K562 (cell line): ENCODE results near the gene PDE6C. TPM values are rescaled to one million over a fixed set of nuclear protein-coding genes. Genes with fewer than 3 reads are reported as not detected.

ENCODE experiments used
- ATAC-seq: fragments of 200-7000 bp; cut with Tn5 transposase; 3 replicates; pipeline ENCODE4 v1.9.1; 2020; ENCODE audit warnings: moderate library complexity
- BruUV-seq: library from RNA; stranded (reverse); fragments of 400-500 nt; replicated peaks from 2 replicates; lab custom pipeline; 2021; lab: Mats Ljungman, UMichigan
- CTCF ChIA-PET: fragments of 300-600 bp; formaldehyde crosslinking; extraction: SDS; loops from one replicate; lab custom pipeline; 2021; ENCODE audit warnings: low intra/inter-chr PET ratio; lab: Yijun Ruan, JAX
- POLR2A ChIA-PET: fragments of 300-600, 350-650 bp; sonication (Branson Sonifier 250); formaldehyde crosslinking; extraction: SDS; loops from one replicate; lab custom pipeline; 2021; ENCODE audit warnings: antibody characterized with exemption, inconsistent platforms; lab: Yijun Ruan, JAX
- DNase-seq, 4 experiments: peaks; one replicate each; pipeline versions ENCODE4 v3.0.0 to v3.0.0-alpha.2; 2011 to 2018; ENCODE audit warnings: low spot score in 3 of 4, mixed read lengths in 3 of 4; ENCODE audit errors: extremely low read depth in 1 of 4
- FAIRE-seq: peaks from 2 replicates; lab custom pipeline; 2011; peaks lifted over from hg19 to GRCh38; lab: Jason Lieb, UNC
- H2AFZ ChIP-seq: 2 replicates; pipeline ENCODE4 v1.6.0; 2011; ENCODE audit warnings: low read depth, low read length, control low read depth, inconsistent platforms
- H3K27ac ChIP-seq: fragments of 200-600 bp; 3 replicates; pipeline ENCODE4 v1.8.0; 2011; ENCODE audit warnings: low read depth, mild to moderate bottlenecking, control low read depth, inconsistent platforms, low read length, moderate library complexity, mixed read lengths; ENCODE audit errors: extremely low read depth
- H3K27me3 ChIP-seq, 2 experiments: fragments of 300-600 bp in 1 of 2; 2 replicates in 1 of 2; 3 replicates in 1 of 2; pipeline versions ENCODE4 v1.6.0 to v1.8.0; 2011; ENCODE audit warnings: inconsistent platforms in 2 of 2, low read length in 2 of 2, mild to moderate bottlenecking in 1 of 2, mixed read lengths in 1 of 2, moderate library complexity in 1 of 2; ENCODE audit not compliant: control insufficient read depth in 2 of 2, insufficient read depth in 2 of 2
- H3K36me3 ChIP-seq: fragments of 300-600 bp; 3 replicates; pipeline ENCODE4 v1.8.0; 2011; ENCODE audit warnings: mild to moderate bottlenecking, low read length, inconsistent platforms; ENCODE audit not compliant: control insufficient read depth, insufficient read depth
- H3K4me1 ChIP-seq, 2 experiments: fragments of 200-600 bp in 1 of 2; replicated peaks in 1 of 2; 2 replicates in 1 of 2; 3 replicates in 1 of 2; pipeline versions ENCODE4 v1.5.1 to v1.8.0; 2011; ENCODE audit warnings: inconsistent platforms in 2 of 2, low read length in 2 of 2, mild to moderate bottlenecking in 1 of 2, mixed read lengths in 1 of 2, moderate library complexity in 1 of 2; ENCODE audit not compliant: control insufficient read depth in 2 of 2, insufficient read depth in 2 of 2
- H3K4me2 ChIP-seq: 2 replicates; pipeline ENCODE4 v1.6.1; 2011; ENCODE audit warnings: low read length, control low read depth, inconsistent platforms, mixed read lengths; ENCODE audit not compliant: insufficient read depth
- H3K4me3 ChIP-seq: fragments of 200-600 bp; sonication (generic), shearing (Covaris generic); 2 replicates; pipeline ENCODE4 v1.5.1; 2016; ENCODE audit warnings: control low read depth, inconsistent platforms
- H3K79me2 ChIP-seq: fragments of 200-600 bp; 3 replicates; pipeline ENCODE4 v1.8.0; 2011; ENCODE audit warnings: low read length, inconsistent platforms; ENCODE audit not compliant: control insufficient read depth, insufficient read depth
- H3K9ac ChIP-seq, 2 experiments: 2 replicates each; pipeline versions ENCODE4 v1.6.0 to v1.6.1; 2011; ENCODE audit warnings: low read depth in 2 of 2, low read length in 2 of 2, control low read depth in 1 of 2, inconsistent platforms in 1 of 2, mild to moderate bottlenecking in 1 of 2, mixed read lengths in 1 of 2; ENCODE audit not compliant: insufficient read depth in 1 of 2
- H3K9me1 ChIP-seq: one replicate; pipeline ENCODE4 v1.6.0; 2011; ENCODE audit warnings: inconsistent platforms, mild to moderate bottlenecking, low read length, moderate library complexity; ENCODE audit not compliant: control insufficient read depth, insufficient read depth
- H3K9me3 ChIP-seq: replicated peaks from 2 replicates; pipeline ENCODE4 v1.5.1; 2011; ENCODE audit warnings: low read depth, low read length, inconsistent platforms; ENCODE audit not compliant: control insufficient read depth, insufficient read depth
- H4K20me1 ChIP-seq: replicated peaks from 2 replicates; pipeline ENCODE4 v1.6.1; 2011; ENCODE audit warnings: low read length, inconsistent platforms, mixed read lengths; ENCODE audit not compliant: control insufficient read depth, insufficient read depth
- ATF1 ChIP-seq, 2 experiments: fragments of 450-650 bp in 1 of 2; IDR thresholded peaks; 2 replicates each; pipeline ENCODE4 v1.6.1; 2016; ENCODE audit warnings: missing compliant biosample characterization in 1 of 2, missing genetic modification characterization in 1 of 2
- CBX3 ChIP-seq, 2 experiments: IDR thresholded peaks; 1 replicate in 1 of 2; 2 replicates in 1 of 2; pipeline ENCODE4 v1.6.1; 2012; ENCODE audit warnings: inconsistent platforms in 2 of 2, low read length in 2 of 2, borderline replicate concordance in 1 of 2, control low read depth in 1 of 2
- CCAR2 ChIP-seq: fragments of 200-400 bp; formaldehyde crosslinking; IDR thresholded peaks from 2 replicates; pipeline ENCODE4 v1.6.1; 2017; ENCODE audit warnings: mild to moderate bottlenecking, low read depth, low read length
- FIP1L1 ChIP-seq: fragments of 200-400 bp; formaldehyde crosslinking; IDR thresholded peaks from 2 replicates; pipeline ENCODE4 v1.6.1; 2018; ENCODE audit warnings: mild to moderate bottlenecking, low read depth, low read length; ENCODE audit not compliant: poor library complexity, severe bottlenecking
- HNRNPH1 ChIP-seq: fragments of 200-400 bp; formaldehyde crosslinking; optimal IDR thresholded peaks from 2 replicates; pipeline ENCODE3; 2017; ENCODE audit warnings: low read depth, mild to moderate bottlenecking, low read length, moderate library complexity
- KDM4B ChIP-seq, 2 experiments: fragments of 450-650 bp in 1 of 2; sonication (generic) in 1 of 2; IDR thresholded peaks; 2 replicates each; pipeline ENCODE4 v1.6.1; 2016 to 2017; ENCODE audit warnings: borderline replicate concordance in 2 of 2, antibody characterized with exemption in 1 of 2, low read depth in 1 of 2, mild to moderate bottlenecking in 1 of 2
- KLF1 ChIP-seq: fragments of 450-650 bp; IDR thresholded peaks from 2 replicates; pipeline ENCODE4 v1.6.1; 2016; ENCODE audit warnings: missing genetic modification characterization, missing compliant biosample characterization
- LEF1 ChIP-seq: fragments of 450-650 bp; IDR thresholded peaks from 2 replicates; pipeline ENCODE4 v1.6.1; 2016; ENCODE audit warnings: mild to moderate bottlenecking
- TAL1 ChIP-seq: fragments of 450-650 bp; IDR thresholded peaks from 2 replicates; pipeline ENCODE4 v1.6.1; 2016; ENCODE audit warnings: mild to moderate bottlenecking
- TARDBP ChIP-seq: fragments of 450-650 bp; IDR thresholded peaks from 2 replicates; pipeline ENCODE4 v1.6.1; 2016
- THRAP3 ChIP-seq: fragments of 450-650 bp; IDR thresholded peaks from 2 replicates; pipeline ENCODE4 v1.6.1; 2016; ENCODE audit warnings: mild to moderate bottlenecking, inconsistent platforms, borderline replicate concordance
- ZNF280B ChIP-seq: fragments of 250-450 bp; sonication (Bioruptor Pico); IDR thresholded peaks from 2 replicates; pipeline ENCODE4 v1.5.1; 2021; ENCODE audit warnings: mild to moderate bottlenecking
- ZNF778 ChIP-seq: fragments of 450-650 bp; formaldehyde crosslinking; IDR thresholded peaks from 2 replicates; pipeline ENCODE4 v1.4.0; 2020; ENCODE audit warnings: mild to moderate bottlenecking, moderate library complexity
- WGBS: fragments of 100-300 bp; shearing (Covaris generic); methylation state at CpG from one replicate; pipeline ENCODE4 v1.1.6; 2016; ENCODE audit warnings: low coverage, mixed read lengths; ENCODE audit not compliant: insufficient coverage; ENCODE audit errors: missing lambda C conversion rate; 5-methylcytosine and 5-hydroxymethylcytosine counted together
- in situ Hi-C: fragments of 300-500 bp; cut with MboI; formaldehyde crosslinking; loops from 4 replicates; pipeline ENCODE4 v1.15.0; 2018; ENCODE audit warnings: inconsistent platforms, mixed read lengths
- intact Hi-C: fragments of 100-400 bp; cut with micrococcal nuclease; formaldehyde crosslinking; loops from 2 replicates; pipeline ENCODE4 v1.14.2; 2022
- polyA plus RNA-seq, 8 experiments: library from polyadenylated mRNA; depleted of rRNA in 4 of 8; stranded (reverse) in 5 of 8; unstranded in 3 of 8; fragments of >200 nt; fragmentation: Nextera tagmentation in 2 of 8; fragmentation: Illumina TruSeq in 1 of 8; extraction: Ambion mirVana in 2 of 8; extraction: Trizol in 1 of 8; gene quantifications; 2 replicates each; pipeline versions ENCODE4 v1.2.1 to v1.2.3, GENCODE V29; 2011 to 2014; ENCODE audit warnings: inconsistent platforms in 1 of 8, missing spikeins in 1 of 8
- total RNA-seq, 7 experiments: library from RNA; depleted of rRNA in 6 of 7; stranded (reverse); fragments of >200 nt in 6 of 7; fragmentation: Illumina TruSeq in 2 of 7; extraction: Trizol in 2 of 7; gene quantifications; 2 replicates each; pipeline versions ENCODE4 v1.2.1 to v1.2.3, GENCODE V29; 2011 to 2021; ENCODE audit warnings: low replicate concordance in 1 of 7
- TF ChIP-seq, protein P1 (sequence below): sonication (generic); formaldehyde crosslinking; IDR thresholded peaks from 2 replicates; pipeline ENCODE4 v1.8.0; 2022; ENCODE audit warnings: mild to moderate bottlenecking, missing genetic modification reagents, borderline replicate concordance

PDE6C gene
- total and polyA plus RNA-seq, 9 of the 15 experiments (the other 6 are each of a cell fraction or from before 2014, with no cell fraction given), result not detected

DNA sequence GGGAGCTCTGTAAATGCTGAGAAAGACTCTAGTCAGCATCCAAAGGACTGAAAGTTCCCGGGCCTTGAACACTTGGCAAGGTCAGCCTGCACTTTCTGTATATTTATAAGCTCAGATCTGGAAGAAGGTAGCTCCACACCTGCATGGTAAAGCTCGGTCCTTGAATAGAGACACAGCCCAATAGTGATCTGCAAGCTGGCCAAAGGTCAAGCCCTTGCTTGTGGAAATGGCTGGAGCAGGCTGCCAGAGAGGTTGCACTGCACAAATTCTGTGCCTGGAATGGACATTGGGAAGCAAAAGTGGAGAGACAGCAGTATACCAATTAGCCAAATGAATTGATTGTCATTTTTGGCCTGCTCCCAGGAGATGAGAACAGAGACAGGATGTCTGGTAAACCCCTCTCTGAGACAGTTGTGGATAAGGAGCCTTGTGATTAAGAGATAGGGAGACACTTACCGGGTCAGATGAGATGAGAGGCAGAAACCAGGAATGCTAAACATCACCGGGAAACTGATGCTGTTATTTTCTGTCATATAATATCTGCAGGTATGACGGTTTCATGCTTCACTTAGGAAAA is 98.1 kb downstream of the PDE6C start:
- FAIRE-seq, result no peak
- BruUV-seq, result no TSS peak

DNA sequence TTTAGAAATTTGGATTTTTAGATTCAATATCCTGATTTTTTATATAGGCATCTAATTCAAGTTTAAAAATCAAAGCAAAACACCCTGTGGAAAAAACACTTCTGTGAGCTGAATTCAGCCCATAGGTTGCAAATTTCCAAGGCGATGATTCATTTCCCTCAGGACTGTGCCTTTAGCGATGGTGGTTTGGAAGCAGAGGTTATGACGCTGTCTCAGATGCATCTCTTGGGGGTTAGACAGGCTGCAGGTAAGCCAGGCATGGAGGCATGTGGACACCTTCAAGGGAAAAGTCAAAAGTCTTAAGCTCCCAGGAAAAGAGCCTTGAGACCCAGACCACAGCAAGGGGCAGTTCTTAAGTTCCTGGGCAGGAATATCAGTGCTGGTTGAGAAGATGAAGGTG is 99.6 kb downstream of the PDE6C start:
- no peaks in the 10 kb centered on the region for H3K4me1 ChIP-seq
- no peaks in the 10 kb centered on the region for H3K79me2 ChIP-seq
- in situ Hi-C loops (no loop called here), intact Hi-C loops (no loop called here)
- no peaks in the 10 kb centered on the region for H3K36me3 ChIP-seq
- H3K9ac ChIP-seq, result no peak overlapping the region
- DNase-seq (no peak), FAIRE-seq (no peak), ATAC-seq (no peak)
- 19% methylated on average over 3 of the region's 3 CpGs for WGBS
- no peaks in the 10 kb centered on the region for H4K20me1 ChIP-seq
- CTCF ChIA-PET, result no interaction called here
- BruUV-seq, result no TSS peak
- H3K27ac ChIP-seq, result no peak overlapping the region
- H3K9me1 ChIP-seq, result no peaks in the 10 kb centered on the region
- no peak overlapping the region for H3K4me3 ChIP-seq
- H3K4me2 ChIP-seq, result no peak overlapping the region
- no peak overlapping the region for H2AFZ ChIP-seq
- 0 out of 5 replicates have a peak, but pooled peaks cover 0 to 3% of the 10 kb centered on the region in 2 experiments for H3K27me3 ChIP-seq
- POLR2A ChIA-PET, result no interaction called here
- H3K9me3 ChIP-seq, result no peaks in the 10 kb centered on the region
- no peak for TF ChIP-seq ATF1 (CRISPR knock-in tag; IDR thresholded peaks at IDR 0.05)
- TF ChIP-seq ATF1 (tag; IDR thresholded peaks at IDR 0.05), result no peak
- TF ChIP-seq FIP1L1, result no peak
- TF ChIP-seq HNRNPH1, result no peak
- TF ChIP-seq THRAP3, result no peak
- TF ChIP-seq KDM4B (IDR thresholded peaks at IDR 0.05; ENCODE audit: borderline replicate concordance in 2 of 2, low read depth in 1 of 2), result no peak
- TF ChIP-seq ZNF778 (CRISPR knock-in tag), result no peak
- no peak for TF ChIP-seq LEF1
- no peak for TF ChIP-seq TARDBP
- no peak for TF ChIP-seq ZNF280B (CRISPR knock-in tag)
- TF ChIP-seq TAL1, result no peak
- TF ChIP-seq KLF1 (tag), result no peak
- TF ChIP-seq, protein P1, sequence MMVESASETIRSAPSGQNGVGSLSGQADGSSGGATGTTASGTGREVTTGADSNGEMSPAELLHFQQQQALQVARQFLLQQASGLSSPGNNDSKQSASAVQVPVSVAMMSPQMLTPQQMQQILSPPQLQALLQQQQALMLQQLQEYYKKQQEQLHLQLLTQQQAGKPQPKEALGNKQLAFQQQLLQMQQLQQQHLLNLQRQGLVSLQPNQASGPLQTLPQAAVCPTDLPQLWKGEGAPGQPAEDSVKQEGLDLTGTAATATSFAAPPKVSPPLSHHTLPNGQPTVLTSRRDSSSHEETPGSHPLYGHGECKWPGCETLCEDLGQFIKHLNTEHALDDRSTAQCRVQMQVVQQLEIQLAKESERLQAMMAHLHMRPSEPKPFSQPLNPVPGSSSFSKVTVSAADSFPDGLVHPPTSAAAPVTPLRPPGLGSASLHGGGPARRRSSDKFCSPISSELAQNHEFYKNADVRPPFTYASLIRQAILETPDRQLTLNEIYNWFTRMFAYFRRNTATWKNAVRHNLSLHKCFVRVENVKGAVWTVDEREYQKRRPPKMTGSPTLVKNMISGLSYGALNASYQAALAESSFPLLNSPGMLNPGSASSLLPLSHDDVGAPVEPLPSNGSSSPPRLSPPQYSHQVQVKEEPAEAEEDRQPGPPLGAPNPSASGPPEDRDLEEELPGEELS, result no peak

More for the DNA sequence above, 98.1 kb downstream of the PDE6C start:
- Histone ChIP-seq H3K4me3 (no peak overlapping the region), H3K27ac (no peak overlapping the region), H2AFZ (no peak overlapping the region), H3K4me2 (no peak overlapping the region), H3K27me3 (0 out of 5 replicates have a peak, but pooled peaks cover 0 to 3% of the 10 kb centered on the region in 2 experiments), H3K79me2 (no peaks in the 10 kb centered on the region), H3K36me3 (no peaks in the 10 kb centered on the region), H3K9ac (no peak overlapping the region), H3K9me3 (no peaks in the 10 kb centered on the region), H3K9me1 (no peaks in the 10 kb centered on the region), H3K4me1 (no peaks in the 10 kb centered on the region), H4K20me1 (no peaks in the 10 kb centered on the region)
- in situ Hi-C loops, result no loop called here
- ChIA-PET CTCF (no interaction called here), POLR2A (no interaction called here)
- intact Hi-C loops, result no loop called here
- 0% methylated on average over 5 of the region's 5 CpGs for WGBS
- no peak for DNase-seq
- ATAC-seq, result no peak
- TF ChIP-seq CBX3 (IDR thresholded peaks at IDR 0.05; ENCODE audit: borderline replicate concordance in 1 of 2, low read length in 2 of 2) (no peak), CCAR2 (no peak)
